Chondrocyte (in vitro differentiated cells): ENCODE measurements around the gene CYP4F2. TPM values are rescaled to one million over a fixed set of nuclear protein-coding genes. Genes with fewer than 3 reads are reported as not detected.

ENCODE experiments used
- DNase-seq: peaks from one replicate; pipeline ENCODE4 v3.0.0; 2021; ENCODE audit warnings: mixed read lengths, low spot score
- H3K27ac Mint-ChIP-seq: one replicate; pipeline ENCODE4 v1.8.0; 2021; ENCODE audit warnings: mild to moderate bottlenecking, moderate library complexity, mixed read lengths; ENCODE audit not compliant: unreplicated experiment
- H3K27me3 Mint-ChIP-seq: 2 replicates; pipeline ENCODE4 v1.8.0; 2021; ENCODE audit warnings: low read depth, mixed read lengths
- H3K36me3 Mint-ChIP-seq: 2 replicates; pipeline ENCODE4 v1.8.0; 2021; ENCODE audit warnings: low read depth, mixed read lengths
- H3K4me1 Mint-ChIP-seq: 2 replicates; pipeline ENCODE4 v1.8.0; 2021; ENCODE audit warnings: low read depth, mild to moderate bottlenecking, mixed read lengths
- H3K4me3 Mint-ChIP-seq: one replicate; pipeline ENCODE4 v1.8.0; 2021; ENCODE audit warnings: mild to moderate bottlenecking, moderate library complexity, mixed read lengths; ENCODE audit not compliant: unreplicated experiment
- H3K9me3 Mint-ChIP-seq: 2 replicates; pipeline ENCODE4 v1.8.0; 2021; ENCODE audit warnings: low read depth, mixed read lengths
- CTCF ChIP-seq: fragments of 200-600 bp; sonication (generic); IDR thresholded peaks from 2 replicates; pipeline ENCODE4 v1.5.0; 2021; ENCODE audit warnings: antibody characterized with exemption, mild to moderate bottlenecking, moderate library complexity
- long read RNA-seq: library from polyadenylated mRNA; stranded (forward); transcript quantifications from one replicate; pipeline ENCODE4 v2.0.0, GENCODE V29; 2021
- total RNA-seq: library from RNA; stranded (reverse); gene quantifications from 3 replicates; pipeline ENCODE4 v1.2.1, GENCODE V29; 2021

CYP4F2 gene
- not detected in 3 replicates for total RNA-seq
- long read RNA-seq: 0 reads

GRCh38 chr19:15897738-15898276 is at the start of gene CYP4F2:
Gene CYP4F2, minus strand, starts transcription at chr19:15898074. Its CDS starts 463 bp downstream, at chr19:15897611.
- Mint-ChIP-seq H3K4me1 (no peaks in the 10 kb centered on the region), H3K27ac (no peak within 1 kb of the TSS), H3K9me3 (peaks cover 24% of the 10 kb centered on the region), H3K27me3 (no peaks in the 10 kb centered on the region), H3K4me3 (no peak within 1 kb of the TSS), H3K36me3 (no peaks in the 10 kb centered on the region)
- TF ChIP-seq CTCF: no peak
- no peak for DNase-seq

GRCh38 chr19:15945301-15945700 is 47.4 kb upstream of the CYP4F2 start:
- Mint-ChIP-seq H3K9me3 (peaks cover 31% of the 10 kb centered on the region), H3K36me3 (peaks cover 4% of the 10 kb centered on the region), H3K4me1 (no peaks in the 10 kb centered on the region), H3K27me3 (no peaks in the 10 kb centered on the region), H3K27ac (no peak overlapping the region), H3K4me3 (no peak overlapping the region)
- no peak for TF ChIP-seq CTCF
- DNase-seq: no peak

GRCh38 chr19:15944401-15944800 is 46.5 kb upstream of the CYP4F2 start:
- Mint-ChIP-seq H3K4me3 (no peak overlapping the region), H3K36me3 (peaks cover 4% of the 10 kb centered on the region), H3K27ac (no peak overlapping the region), H3K4me1 (no peaks in the 10 kb centered on the region), H3K9me3 (peaks cover 27% of the 10 kb centered on the region), H3K27me3 (no peaks in the 10 kb centered on the region)
- no peak for DNase-seq
- no peak for TF ChIP-seq CTCF

GRCh38 chr19:15937771-15938170 is 39.9 kb upstream of the CYP4F2 start:
- H3K9me3 Mint-ChIP-seq: peaks cover 11% of the 10 kb centered on the region

GRCh38 chr19:15936950-15937349 is 39.1 kb upstream of the CYP4F2 start:
- H3K4me3 Mint-ChIP-seq: no peak overlapping the region
- no peak for DNase-seq
- no peaks in the 10 kb centered on the region for H3K27me3 Mint-ChIP-seq
- no peaks in the 10 kb centered on the region for H3K4me1 Mint-ChIP-seq
- peaks cover 8% of the 10 kb centered on the region for H3K9me3 Mint-ChIP-seq
- H3K27ac Mint-ChIP-seq: no peak overlapping the region
- no peak for TF ChIP-seq CTCF
- H3K36me3 Mint-ChIP-seq: no peaks in the 10 kb centered on the region

More at GRCh38 chr19:15937771-15938170, 39.9 kb upstream of the CYP4F2 start:
- no peak overlapping the region for H3K4me3 Mint-ChIP-seq
- H3K27ac Mint-ChIP-seq: no peak overlapping the region
- DNase-seq: no peak
- H3K4me1 Mint-ChIP-seq: no peaks in the 10 kb centered on the region
- no peaks in the 10 kb centered on the region for H3K36me3 Mint-ChIP-seq
- no peaks in the 10 kb centered on the region for H3K27me3 Mint-ChIP-seq
- no peak for TF ChIP-seq CTCF
